HL-60 (cell line): Measurements from ENCODE around the gene PTPRN2.

Experiments used
- GABPA ChIP-seq: IDR thresholded peaks from 2 replicates; pipeline ENCODE4 v1.6.1; 2012; ENCODE audit warnings: low read depth
- POLR2AphosphoS5 ChIP-seq: IDR thresholded peaks from 2 replicates; pipeline ENCODE4 v1.6.1; 2012; ENCODE audit warnings: low read depth
- REST ChIP-seq: IDR thresholded peaks from 2 replicates; pipeline ENCODE4 v1.6.1; 2012; ENCODE audit warnings: low read depth; ENCODE audit not compliant: insufficient replicate concordance
- SPI1 ChIP-seq: IDR thresholded peaks from 2 replicates; pipeline ENCODE4 v1.6.1; 2012; ENCODE audit warnings: low read depth, mild to moderate bottlenecking, borderline replicate concordance
- TF ChIP-seq, protein P1 (sequence below): IDR thresholded peaks from one replicate; pipeline ENCODE4 v1.5.1; 2011; ENCODE audit warnings: low read length, control low read depth, inconsistent platforms; ENCODE audit not compliant: insufficient read depth

GRCh38 chr7:157625973-157626742 is 961.5 kb downstream of the PTPRN2 start:
- TF ChIP-seq, protein P1, sequence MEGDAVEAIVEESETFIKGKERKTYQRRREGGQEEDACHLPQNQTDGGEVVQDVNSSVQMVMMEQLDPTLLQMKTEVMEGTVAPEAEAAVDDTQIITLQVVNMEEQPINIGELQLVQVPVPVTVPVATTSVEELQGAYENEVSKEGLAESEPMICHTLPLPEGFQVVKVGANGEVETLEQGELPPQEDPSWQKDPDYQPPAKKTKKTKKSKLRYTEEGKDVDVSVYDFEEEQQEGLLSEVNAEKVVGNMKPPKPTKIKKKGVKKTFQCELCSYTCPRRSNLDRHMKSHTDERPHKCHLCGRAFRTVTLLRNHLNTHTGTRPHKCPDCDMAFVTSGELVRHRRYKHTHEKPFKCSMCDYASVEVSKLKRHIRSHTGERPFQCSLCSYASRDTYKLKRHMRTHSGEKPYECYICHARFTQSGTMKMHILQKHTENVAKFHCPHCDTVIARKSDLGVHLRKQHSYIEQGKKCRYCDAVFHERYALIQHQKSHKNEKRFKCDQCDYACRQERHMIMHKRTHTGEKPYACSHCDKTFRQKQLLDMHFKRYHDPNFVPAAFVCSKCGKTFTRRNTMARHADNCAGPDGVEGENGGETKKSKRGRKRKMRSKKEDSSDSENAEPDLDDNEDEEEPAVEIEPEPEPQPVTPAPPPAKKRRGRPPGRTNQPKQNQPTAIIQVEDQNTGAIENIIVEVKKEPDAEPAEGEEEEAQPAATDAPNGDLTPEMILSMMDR, result no peak
- TF ChIP-seq POLR2AphosphoS5, result no peak
- TF ChIP-seq GABPA, result no peak
- no peak for TF ChIP-seq REST
- TF ChIP-seq SPI1, result peak; percentile 38; the same call in 1 of the 2 replicates
